ENCODE data around the gene TDRD12.
"Not testable (repeated sequence)": the region's sequence is repeated elsewhere in the genome, so short reads cannot be mapped to it uniquely, and the experiment has no call there.

The TDRD12 gene

DNA sequence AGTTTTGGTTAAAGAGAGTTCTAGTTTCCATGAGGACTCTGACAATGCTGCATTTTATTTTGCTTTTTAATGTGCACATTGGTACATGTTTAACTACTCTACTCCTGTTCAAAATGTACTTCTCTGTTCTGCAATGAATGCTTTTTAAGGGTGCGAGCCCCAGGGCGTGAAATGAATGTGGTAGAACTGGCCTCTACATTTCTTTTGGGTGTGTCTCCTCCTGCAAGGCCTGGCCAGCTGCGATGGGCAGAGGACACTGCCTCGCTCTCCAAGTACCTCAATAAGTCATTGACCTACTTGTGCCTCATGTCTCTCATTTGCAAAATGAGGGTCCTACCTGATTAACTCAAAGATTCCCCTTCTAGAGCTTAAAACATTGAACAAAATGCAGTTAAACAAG lies 37.2 kb upstream of the TDRD12 start:
- TF ChIP-seq GATA1 (IDR thresholded peaks at IDR 0.05; ENCODE audit: low read depth, low read length) (no peak), POLR2A (IDR thresholded peaks at IDR 0.05; ENCODE audit: low read length) (no peak)
- no peak for DNase-seq

DNA sequence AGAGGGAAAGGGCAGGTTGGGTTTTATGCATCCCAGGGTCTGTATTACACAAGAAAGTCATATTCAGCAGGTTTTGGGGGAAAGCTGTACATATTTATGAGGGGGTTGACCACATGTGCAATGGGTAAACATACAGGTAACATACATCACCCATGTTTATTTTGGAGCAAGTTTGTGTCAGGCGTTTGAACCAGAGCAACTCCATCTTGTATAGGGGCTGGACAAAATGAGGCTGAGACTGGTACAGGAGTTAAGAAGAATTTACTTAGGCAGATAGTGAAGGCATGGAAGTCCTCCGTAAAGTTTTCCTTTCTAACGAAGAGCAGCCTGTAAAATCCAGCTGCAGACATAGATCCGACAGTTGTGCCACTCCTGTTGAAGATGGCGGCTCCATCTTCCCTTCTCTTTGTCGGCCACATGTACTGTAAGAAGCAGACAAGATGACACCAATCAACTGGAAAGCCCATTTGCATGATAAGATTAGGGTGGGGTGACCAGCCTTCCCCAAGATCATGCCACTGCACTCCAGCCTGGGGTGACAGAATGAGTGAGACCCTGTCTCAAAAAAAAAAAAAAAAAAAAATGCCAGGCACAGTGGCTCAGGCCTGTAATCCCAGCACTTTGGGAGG lies 32.6 kb upstream of the TDRD12 start:
- peak in 1 of 2 experiments; percentile 43 for DNase-seq
- TF ChIP-seq GATA1 (IDR thresholded peaks at IDR 0.05; ENCODE audit: low read depth, low read length) (no peak), POLR2A (IDR thresholded peaks at IDR 0.05; ENCODE audit: low read length) (no peak)

DNA sequence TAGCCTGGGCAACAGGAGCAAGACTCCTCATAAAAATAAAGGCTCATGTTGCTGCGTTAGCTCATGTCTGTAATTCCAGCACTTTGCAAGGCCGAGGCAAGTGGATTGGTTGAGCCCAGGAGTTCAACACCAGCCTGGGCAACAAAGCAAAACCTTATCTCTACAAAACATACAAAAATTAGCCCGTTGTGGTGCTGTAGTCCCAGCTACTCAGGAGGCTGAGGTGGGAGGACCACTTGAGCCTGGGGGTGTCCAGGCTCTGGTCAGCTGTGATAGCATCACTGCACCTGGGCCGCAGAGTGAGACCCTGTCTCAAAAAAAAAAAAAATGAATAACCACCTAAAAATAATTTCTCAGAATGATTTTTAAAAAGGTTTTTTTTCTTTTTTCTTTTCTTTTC lies 31.9 kb upstream of the TDRD12 start:
- TF ChIP-seq POLR2A (IDR thresholded peaks at IDR 0.05; ENCODE audit: low read length) (no peak), GATA1 (IDR thresholded peaks at IDR 0.05; ENCODE audit: low read depth, low read length) (no peak)
- DNase-seq: peak in 1 of 2 experiments; percentile 69

DNA sequence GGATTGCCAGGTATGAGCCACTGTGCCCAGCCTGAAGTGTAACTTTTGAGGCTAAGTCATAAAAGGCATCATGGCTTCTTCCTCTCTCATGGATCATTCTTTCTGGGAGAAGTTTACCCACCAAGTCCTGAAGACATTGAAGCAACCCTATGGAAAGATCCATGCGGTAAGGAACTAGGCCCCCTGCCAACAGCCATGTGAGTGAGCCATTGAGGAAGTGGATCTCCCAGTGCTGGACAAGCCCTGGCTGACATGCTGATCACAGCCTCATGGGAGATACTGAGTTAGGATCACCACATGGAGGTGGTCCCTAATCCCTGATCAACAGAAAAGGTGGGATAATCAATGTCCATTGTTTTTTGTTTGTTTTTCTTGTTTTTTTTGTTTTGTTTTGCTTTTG lies 31.3 kb upstream of the TDRD12 start:
- TF ChIP-seq GATA1 (IDR thresholded peaks at IDR 0.05; ENCODE audit: low read depth, low read length) (no peak), POLR2A (IDR thresholded peaks at IDR 0.05; ENCODE audit: low read length) (no peak)
- no peak for DNase-seq

DNA sequence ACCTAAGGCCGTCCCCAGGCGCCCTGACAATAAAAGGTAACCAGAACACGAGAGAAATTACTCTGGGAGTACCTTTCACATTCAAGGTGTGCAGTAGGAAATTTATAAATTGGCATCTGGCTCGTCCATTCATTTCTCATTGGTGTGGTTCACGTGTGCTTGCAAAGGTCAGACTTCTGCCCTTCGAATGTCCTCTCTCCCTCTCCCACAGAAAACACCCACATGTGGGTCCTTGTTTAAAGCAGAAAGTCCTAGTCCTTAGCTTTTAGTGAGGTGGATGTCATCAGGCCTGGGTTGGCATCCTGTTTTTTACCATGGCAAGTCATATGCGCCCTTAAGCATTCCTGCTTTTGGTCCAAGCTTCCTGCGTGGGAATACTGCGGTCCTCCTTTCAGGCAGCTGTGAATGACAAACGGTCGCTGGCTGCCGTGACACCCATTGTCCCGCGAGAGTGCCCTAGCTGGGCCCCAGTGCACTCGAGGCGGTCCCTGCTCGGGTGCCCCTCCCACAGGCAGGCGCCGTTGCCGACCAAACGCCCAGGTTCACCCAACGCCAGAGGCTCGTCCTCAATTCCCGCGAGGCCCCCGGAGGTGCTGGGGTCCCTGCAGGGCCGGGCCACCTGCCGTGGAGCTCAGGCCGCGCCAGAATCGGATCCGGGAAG lies 28.1 kb upstream of the TDRD12 start, which contains the start of gene NUDT19:
TSS of gene NUDT19 (plus strand) at position 531 of the 661 bp plus-strand sequence. CDS start 140 bp downstream, outside the sequence.
- TF ChIP-seq POLR2A (IDR thresholded peaks at IDR 0.05; ENCODE audit: low read length) (peak; percentile 87), GATA1 (IDR thresholded peaks at IDR 0.05; ENCODE audit: low read depth, low read length) (no peak)
- DNase-seq: peak; percentile 90

DNA sequence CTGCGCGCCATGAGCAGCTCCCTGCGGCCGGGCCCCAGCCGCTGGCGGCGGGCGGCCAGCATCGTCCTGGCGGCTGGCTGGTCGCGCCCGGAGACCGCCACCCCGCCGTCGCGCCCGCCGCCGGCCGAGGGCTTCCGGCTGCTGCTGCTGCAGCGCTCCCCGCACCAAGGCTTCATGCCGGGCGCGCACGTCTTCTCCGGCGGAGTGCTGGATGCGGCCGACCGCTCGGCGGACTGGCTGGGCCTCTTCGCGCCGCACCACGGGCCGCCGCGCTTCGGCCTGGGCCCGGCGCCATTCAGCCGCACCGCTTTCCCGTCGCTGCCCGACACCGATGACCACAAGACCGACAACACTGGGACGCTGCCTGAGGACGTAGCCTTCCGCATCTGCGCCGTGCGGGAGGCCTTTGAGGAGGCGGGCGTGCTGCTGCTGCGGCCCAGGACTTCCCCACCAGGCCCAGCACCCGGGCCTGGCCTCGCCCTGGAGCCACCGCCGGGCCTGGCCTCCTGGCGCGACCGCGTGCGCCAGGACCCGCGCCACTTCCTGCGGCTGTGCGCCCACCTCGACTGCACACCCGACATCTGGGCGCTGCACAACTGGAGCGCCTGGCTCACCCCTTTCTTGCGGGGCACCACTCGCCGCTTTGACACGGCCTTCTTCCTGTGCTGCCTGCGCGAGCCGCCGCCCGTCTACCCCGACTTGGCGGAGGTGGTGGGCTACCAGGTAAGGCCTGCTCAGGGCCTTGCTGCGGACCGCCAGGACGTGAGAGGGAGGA lies 27.4 kb upstream of the TDRD12 start:
- DNase-seq: peak; percentile 80 to 81

DNA sequence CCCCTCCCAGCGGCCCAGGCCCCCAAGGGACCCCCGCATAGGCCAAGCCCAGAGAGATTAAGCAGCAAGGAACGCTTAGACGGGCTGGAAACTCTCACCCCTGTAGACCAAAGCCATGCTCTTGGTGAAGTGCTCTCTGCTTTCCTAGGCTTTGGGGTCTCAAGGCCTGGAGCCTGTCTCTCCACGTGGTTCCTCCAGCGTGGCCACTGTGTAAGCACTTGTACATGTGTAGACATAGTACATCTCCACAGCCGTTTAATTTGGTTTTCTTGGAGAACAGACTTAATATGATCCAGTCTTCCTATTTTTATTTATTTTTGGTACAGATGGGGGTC lies 26.9 kb upstream of the TDRD12 start:
- TF ChIP-seq GATA1 (IDR thresholded peaks at IDR 0.05; ENCODE audit: low read depth, low read length): no peak
- no peak for TF ChIP-seq POLR2A (IDR thresholded peaks at IDR 0.05; ENCODE audit: low read length)
- DNase-seq: no peak

More for the DNA sequence above, 27.4 kb upstream of the TDRD12 start:
- no peak for TF ChIP-seq GATA1 (IDR thresholded peaks at IDR 0.05; ENCODE audit: low read depth, low read length)
- TF ChIP-seq POLR2A (IDR thresholded peaks at IDR 0.05; ENCODE audit: low read length): peak; percentile 59

DNA sequence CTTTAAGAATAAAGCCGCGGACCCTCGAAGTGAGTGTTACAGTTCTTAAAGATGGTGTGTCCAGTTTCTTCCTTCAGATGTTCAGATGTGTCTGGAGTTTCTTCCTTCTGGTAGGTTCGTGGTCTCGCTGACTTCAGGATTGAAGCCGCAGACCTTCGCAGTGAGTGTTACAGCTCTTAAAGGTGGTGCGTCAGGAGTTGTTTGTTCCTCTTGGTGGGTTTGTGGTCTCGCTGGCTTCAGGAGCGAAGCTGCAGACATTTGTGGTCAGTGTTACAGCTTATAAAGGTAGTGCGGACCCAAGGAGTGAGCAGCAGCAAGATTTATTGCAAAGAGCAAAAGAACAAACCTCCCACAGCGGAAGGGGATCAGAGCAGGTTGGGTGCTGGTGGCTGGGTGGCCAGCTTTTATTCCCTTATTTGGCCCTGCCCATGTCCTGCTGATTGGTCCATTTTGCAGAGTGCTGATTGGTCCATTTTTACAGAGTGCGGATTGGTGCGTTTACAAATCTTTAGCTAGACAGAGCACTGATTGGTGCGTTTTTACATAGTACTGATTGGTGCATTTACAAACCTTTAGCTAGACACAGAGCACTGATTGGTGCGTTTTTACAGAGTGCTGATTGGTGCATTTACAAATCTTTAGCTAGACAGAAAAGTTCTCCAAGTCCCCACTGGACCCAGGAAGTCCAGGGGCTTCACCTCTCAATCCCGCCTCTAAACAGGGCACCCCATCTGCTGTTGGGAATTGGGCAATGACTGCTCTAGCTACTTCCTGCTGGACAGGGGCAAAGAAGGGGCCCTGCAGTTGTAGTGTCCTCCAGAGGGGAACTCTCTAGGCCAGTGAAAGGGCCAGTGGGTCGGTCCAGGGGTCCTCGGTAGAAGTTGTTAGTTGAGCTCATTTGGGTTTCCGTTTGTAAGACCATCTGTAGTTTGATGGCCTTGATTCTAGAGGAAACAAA lies 26.1 kb upstream of the TDRD12 start:
- peak; percentile 83 to 88 for DNase-seq

DNA sequence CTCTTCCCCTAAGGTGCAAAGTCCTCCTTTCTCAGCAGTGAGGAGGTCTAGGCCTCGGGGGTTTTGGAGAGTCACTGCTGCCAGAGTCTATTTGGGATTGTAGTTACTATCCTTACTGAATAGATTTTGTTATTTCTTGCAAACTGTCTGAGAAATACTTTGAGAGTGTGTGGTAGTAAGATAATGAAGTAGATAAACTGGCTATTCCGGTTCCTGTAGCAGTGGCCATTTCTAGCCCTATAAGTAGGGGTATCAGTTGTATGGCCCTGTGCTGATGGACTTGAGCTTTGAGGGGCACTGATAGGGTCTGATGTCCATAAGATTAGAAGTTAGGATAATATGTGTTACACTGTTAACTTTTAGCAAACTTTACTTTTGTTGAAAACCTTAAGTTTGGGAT lies 25.3 kb upstream of the TDRD12 start:
- DNase-seq: peak in 1 of 2 experiments; percentile 44

More for the DNA sequence above, 26.1 kb upstream of the TDRD12 start:
- TF ChIP-seq POLR2A (IDR thresholded peaks at IDR 0.05; ENCODE audit: low read length): peak; percentile 93

DNA sequence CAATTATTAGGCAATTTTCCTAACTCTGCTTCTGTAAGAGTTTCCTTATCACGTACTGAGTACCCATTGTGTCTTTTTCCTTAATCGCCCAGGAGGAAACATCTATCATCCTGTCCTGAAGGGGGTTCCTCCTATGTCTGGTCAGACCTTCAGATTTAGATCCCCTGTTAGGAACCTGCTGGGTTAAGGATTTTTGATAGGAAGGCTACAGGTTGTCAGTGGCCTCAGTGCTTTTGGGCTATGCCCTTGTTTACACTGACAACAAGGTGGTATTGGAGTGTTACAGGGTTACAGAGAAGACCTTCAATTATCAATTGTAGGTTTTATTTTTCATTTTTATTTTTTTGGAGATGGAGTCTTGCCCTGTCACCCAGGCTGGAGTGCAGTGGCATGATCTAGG lies 24.7 kb upstream of the TDRD12 start:
- DNase-seq: not testable (repeated sequence)

DNA sequence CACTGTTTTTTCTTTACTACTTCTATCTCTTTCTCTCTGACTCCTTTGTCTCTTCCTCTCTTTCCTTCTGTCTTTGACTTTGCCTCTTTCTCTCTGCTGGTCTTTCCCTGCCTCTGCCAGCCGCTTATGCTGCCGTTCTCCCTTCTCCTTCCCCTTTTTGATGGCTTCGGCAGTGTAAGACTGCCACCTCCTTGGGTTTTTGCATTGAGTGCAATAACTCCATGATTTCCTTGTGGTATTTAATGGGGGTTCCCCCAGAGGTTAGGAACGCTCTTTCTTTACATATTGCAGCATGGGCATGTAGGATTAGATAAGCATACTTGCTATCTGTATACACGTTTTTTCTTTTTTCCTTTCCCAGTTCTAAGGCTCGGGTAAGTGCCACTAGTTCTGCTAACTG lies 24.1 kb upstream of the TDRD12 start:
- DNase-seq: peak; percentile 68 to 81

DNA sequence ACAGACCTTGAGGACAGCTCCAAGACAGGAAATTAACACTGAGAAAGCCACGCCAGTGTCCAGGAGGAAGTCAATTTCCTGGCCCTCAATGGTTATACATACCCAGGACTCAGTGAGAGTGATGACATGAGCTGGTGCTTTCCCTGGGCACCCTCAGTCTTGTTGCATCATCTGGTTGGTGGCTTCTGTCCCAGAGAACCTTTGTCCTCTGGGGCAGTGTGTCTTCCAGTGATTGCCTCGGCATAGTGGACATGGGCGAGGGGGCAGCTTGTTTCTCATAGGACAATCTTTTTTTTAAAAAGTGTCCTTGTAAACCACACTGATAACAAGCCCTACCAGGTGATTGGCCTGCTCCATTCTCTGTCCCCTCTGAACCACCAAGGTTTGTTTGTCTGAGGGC lies 22.8 kb upstream of the TDRD12 start:
- DNase-seq: not testable (repeated sequence)

DNA sequence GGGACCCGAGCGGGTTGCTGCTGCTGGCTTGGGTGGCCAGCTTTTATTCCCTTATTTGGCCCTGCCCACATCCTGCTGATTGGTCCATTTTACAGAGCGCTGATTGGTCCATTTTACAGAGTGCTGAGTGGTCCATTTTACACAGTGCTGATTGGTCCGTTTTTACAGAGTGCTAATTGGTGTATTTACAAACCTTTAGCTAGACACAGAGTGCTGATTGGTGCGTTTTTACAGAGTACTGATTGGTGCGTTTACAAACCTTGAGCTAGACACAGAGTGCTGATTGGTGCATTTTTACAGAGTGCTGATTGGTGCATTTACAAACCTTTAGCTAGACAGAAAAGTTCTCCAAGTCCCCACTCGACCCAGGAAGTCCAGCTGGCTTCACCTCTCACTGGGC lies 19.4 kb upstream of the TDRD12 start:
- peak in 1 of 2 experiments; percentile 37 for DNase-seq

DNA sequence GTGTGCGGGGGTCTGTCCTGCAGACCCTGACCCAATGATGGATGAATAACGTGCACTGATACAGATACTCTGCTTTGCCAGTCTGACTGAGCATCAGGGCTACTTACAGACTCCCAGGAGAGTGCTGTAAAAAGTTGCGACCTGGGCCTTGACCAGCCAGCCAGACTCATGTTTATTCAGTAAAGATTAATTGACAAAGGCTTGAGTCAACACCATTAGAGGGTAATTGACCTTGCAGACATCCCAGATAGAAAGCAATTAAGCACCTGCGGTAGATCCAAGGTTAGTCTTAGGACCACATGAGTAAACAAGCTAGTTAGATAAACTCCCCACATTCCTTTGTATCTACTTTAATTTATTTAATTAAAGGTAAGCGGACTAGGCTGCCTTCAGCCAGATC lies 17.6 kb upstream of the TDRD12 start:
- no peak for DNase-seq
- TF ChIP-seq GATA1 (IDR thresholded peaks at IDR 0.05; ENCODE audit: low read depth, low read length) (no peak), POLR2A (IDR thresholded peaks at IDR 0.05; ENCODE audit: low read length) (no peak)

DNA sequence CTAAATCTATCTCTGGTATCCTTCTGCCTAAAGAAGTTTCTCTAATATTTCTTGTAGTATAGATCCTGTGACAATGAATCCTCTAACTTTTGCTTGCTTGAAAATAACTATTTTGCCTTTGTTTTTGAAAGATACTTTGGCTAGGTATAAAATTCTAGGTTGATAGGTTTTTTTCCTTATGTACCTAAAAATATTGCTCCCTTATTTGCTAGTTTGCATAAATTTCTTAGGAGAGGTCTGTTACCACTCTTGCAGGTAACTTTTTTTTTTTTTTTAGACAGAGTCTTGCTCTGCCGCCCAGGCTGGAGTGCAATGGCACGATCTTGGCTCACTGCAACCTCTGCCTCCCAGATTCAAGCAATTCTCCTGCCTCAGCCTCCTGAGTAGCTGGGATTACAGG lies 15.6 kb upstream of the TDRD12 start:
- DNase-seq: not testable (repeated sequence)
